GM12801 (cell line): ENCODE data around the gene C6orf62.

Experiments used
- CTCF ChIP-seq: IDR thresholded peaks from one replicate; pipeline ENCODE4 v1.5.1; 2011; ENCODE audit warnings: control low read depth; ENCODE audit not compliant: insufficient read length; ENCODE audit errors: extremely low read depth

C6orf62 gene

DNA sequence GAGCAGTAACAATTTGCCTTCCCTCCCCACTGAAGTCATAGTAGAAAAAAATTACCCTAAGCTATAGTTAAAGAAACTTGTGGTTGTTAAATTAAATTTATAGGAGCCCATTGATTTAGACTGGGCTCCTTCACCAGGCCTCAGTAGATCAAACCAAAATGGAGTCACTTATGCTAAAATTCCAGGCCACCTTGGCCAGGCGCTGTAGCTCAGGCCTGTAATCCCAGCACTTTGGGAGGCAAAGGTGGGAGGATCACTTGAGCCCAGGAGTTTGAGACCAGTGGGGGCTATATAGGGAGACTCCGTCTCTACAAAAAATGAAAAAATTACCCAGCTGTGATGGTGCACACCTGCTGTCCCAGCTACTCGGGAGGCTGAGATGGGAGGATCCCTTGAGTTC is 40.8 kb upstream of the C6orf62 start:
- no peak for TF ChIP-seq CTCF

GRCh38 chr6:24757611-24758010 is 38.7 kb upstream of the C6orf62 start:
- no peak for TF ChIP-seq CTCF

GRCh38 chr6:24755279-24755678 is 36.3 kb upstream of the C6orf62 start:
- TF ChIP-seq CTCF, result no peak

GRCh38 chr6:24753545-24753944 is 34.6 kb upstream of the C6orf62 start:
- no peak for TF ChIP-seq CTCF

DNA sequence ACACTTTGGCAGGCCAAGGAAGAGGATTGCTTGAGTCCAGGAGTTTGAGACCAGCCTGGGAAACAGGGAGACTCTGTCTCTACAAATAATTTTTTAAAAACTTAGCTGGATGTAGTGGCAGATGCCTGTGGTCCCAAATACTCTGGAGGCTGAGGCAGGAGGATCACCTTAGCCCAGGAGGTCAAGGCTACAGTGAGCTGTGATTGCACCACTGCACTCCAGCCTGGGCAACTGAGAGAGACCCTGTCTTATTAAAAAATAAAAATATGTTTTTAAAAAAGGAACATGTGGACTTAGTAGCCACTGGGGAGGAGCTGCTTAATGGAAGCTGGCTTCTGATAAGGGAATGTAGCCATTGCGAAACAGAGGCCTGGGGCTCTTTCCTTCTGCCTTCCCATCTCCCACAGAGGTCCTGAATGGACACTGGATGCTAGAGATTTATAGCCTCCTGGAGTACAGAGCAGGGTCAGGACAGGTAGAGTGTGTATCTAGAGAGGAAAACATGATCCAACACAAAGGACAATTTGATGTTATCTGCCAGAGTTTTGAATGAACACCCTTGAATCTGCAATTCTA is 34.1 kb upstream of the C6orf62 start:
- no peak for TF ChIP-seq CTCF

GRCh38 chr6:24752503-24752902 is 33.5 kb upstream of the C6orf62 start:
- TF ChIP-seq CTCF, result no peak

DNA sequence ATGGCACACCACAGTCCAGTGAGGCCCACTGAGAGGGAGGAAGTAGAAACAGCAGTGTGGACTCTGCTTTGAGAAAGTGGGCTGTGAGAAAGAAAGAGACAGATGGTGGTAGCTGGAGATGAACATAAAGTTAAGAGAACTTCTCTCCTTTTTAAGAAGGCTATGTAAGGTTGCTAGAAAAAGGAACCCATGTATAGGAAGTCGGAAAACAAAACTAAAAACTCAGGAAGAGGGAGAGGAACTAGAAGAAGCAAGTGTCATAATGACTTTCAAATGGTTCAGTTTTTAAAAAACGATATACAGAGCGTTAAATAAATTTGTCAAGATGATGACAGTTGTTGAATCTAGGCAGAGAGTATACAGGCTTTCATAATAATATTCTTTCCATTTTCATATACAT is 30.3 kb upstream of the C6orf62 start:
- TF ChIP-seq CTCF, result no peak

DNA sequence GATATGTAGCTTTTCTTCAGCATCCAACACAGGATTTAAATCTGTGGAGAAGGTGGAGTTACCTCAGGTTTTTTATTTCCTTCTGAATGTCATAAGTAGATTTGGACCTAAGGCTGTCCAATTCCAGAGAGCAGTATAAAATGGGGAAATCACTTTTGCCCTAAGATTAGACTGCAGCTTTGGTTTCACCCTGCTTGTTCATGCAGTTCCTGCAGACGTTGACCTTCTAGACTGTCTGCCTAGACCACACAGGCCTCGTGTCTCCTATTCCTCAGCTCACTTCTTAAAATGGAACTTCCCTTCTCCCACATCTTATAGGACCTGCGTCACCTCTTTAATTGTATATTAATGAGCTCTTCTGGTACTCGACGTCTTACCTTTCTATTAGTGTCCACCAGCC is 26.0 kb upstream of the C6orf62 start:
- TF ChIP-seq CTCF, result no peak
